Upper lobe of left lung (tissue), 4 donors: ENCODE results near the gene PRSS2.

ENCODE experiments used
- CTCF ChIP-seq, 6 experiments: fragments of 450-650 bp in 4 of 6; fragments of 200-600 bp in 2 of 6; sonication (generic) in 2 of 6; IDR thresholded peaks; one replicate each; pipeline ENCODE4 v1.5.1; 2016 to 2019; ENCODE audit warnings: antibody characterized with exemption in 6 of 6
- POLR2A ChIP-seq, 4 donors: fragments of 450-650 bp; IDR thresholded peaks; one replicate each; pipeline ENCODE4 v1.5.1; 2016 to 2017; ENCODE audit warnings: antibody characterized with exemption in 4 of 4, mild to moderate bottlenecking in 2 of 4

GRCh38 chr7:142815134-142815533, 44.4 kb downstream of the PRSS2 start:
- no peak for TF ChIP-seq POLR2A (IDR thresholded peaks at IDR 0.05)
- TF ChIP-seq CTCF (IDR thresholded peaks at IDR 0.05), result no peak
